Measurements from ENCODE around the gene C19orf33.

DNA sequence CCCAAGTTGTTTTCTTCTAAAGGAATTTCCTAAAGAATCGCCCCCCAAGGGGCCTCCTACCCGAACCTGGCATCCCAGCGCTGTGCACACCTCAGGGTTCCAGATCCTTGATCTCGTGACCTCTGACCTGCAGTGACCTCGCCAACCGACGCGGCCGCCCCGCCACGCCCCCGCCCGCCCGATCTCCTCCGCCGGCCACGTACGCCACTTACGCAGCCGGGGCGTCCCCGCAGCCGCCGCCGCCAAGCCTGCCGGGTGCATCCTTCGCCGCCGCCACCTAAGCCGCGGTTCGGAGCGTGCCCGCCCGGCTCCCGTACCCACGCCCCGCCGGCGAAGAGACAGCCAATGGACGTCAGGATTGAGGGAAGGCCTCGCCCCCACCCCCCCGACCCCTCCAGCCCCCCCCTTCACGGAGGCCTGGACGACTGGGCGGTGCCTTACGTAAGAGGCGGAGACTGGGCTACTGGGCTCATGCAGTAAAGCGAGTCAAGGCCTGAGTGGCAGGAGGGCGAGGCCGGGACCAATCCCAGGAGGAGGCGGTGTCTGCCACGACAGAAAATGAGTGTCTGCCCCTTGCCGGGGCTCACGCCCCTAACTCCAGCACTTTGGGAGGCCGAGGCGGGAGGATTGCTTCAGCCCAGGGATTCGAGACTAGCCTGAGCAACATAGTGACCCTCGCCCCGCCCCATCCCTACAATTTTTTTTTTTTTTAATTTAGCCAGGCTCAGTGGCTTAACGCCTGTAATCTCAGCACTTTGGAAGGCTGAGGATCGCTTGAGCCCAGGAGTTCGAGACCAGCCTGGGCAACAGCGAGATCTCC lies 11.8 kb downstream of the C19orf33 start, which contains the start of gene YIF1B:
- TF ChIP-seq POLR2A (IDR thresholded peaks at IDR 0.05; ENCODE audit: extremely low read depth, insufficient read length), result no peak
- TF ChIP-seq CTCF (IDR thresholded peaks at IDR 0.05; ENCODE audit: low read depth, low read length), result no peak
- no peak for TF ChIP-seq MAX (IDR thresholded peaks at IDR 0.05; ENCODE audit: low read depth, low read length)
- TF ChIP-seq MYC (IDR thresholded peaks at IDR 0.05; ENCODE audit: low read depth, low read length), result no peak

Measured in NB4 (cell line).